ENCODE data around the gene BRCA1.
"Not testable (repeated sequence)": the region's sequence is repeated elsewhere in the genome, so short reads cannot be mapped to it uniquely, and the experiment has no call there.

GRCh38 chr17:43127333-43127876, 2.2 kb upstream of the BRCA1 start:
- not testable (repeated sequence) for TF ChIP-seq CTCF (IDR thresholded peaks at IDR 0.05 in 2 of 3, conservative IDR thresholded peaks at IDR 0.05 in 1 of 3; ENCODE audit: borderline replicate concordance in 1 of 3, insufficient read depth in 1 of 3, low read depth in 2 of 3, low read length in 2 of 3); POLR2A (IDR thresholded peaks at IDR 0.05; ENCODE audit: borderline replicate concordance, extremely low read depth, insufficient read depth, insufficient read length); TCF7L2 (IDR thresholded peaks at IDR 0.05; ENCODE audit: borderline replicate concordance, extremely low read depth, insufficient read depth, insufficient read length); EZH2 (IDR thresholded peaks at IDR 0.05); SRF (IDR thresholded peaks at IDR 0.05; ENCODE audit: low read depth); ZBTB33 (IDR thresholded peaks at IDR 0.05; ENCODE audit: extremely low read depth, insufficient replicate concordance, low read length); RAD21 (IDR thresholded peaks at IDR 0.05; ENCODE audit: low read depth); POLR2AphosphoS5 (IDR thresholded peaks at IDR 0.05; ENCODE audit: low read depth, low read length); ZFX (IDR thresholded peaks at IDR 0.05); MAX (IDR thresholded peaks at IDR 0.05); REST (IDR thresholded peaks at IDR 0.05; ENCODE audit: low read depth); ZNF274 (IDR thresholded peaks at IDR 0.05; ENCODE audit: low read depth, low read length)
